GM23338 (cell line): ENCODE measurements around the gene ADAMTS1.

ENCODE experiments used
- CREB1 ChIP-seq: fragments of 250-450 bp; sonication (Bioruptor Pico); IDR thresholded peaks from 2 replicates; pipeline ENCODE4 v1.5.0; 2020; ENCODE audit warnings: low read depth, mild to moderate bottlenecking, moderate library complexity
- CTCF ChIP-seq, 2 experiments: fragments of 200-600 bp in 1 of 2; sonication (generic) in 1 of 2; conservative IDR thresholded peaks; 2 replicates each; pipeline versions ENCODE4 v1.5.1 to v1.6.1; 2016 to 2017; ENCODE audit warnings: antibody characterized with exemption in 2 of 2, low read depth in 2 of 2, mild to moderate bottlenecking in 2 of 2, moderate library complexity in 1 of 2
- ETS1 ChIP-seq: IDR thresholded peaks from 2 replicates; pipeline ENCODE4 v1.6.1; 2016; ENCODE audit warnings: antibody characterized with exemption
- EZH2 ChIP-seq: fragments of 200-600 bp; sonication (generic); IDR thresholded peaks from one replicate; pipeline ENCODE4 v1.8.0; 2017; ENCODE audit warnings: antibody characterized with exemption, mild to moderate bottlenecking, low read depth; ENCODE audit not compliant: unreplicated experiment
- EZH2phosphoT487 ChIP-seq: fragments of 200-600 bp; sonication (generic); IDR thresholded peaks from one replicate; pipeline ENCODE4 v1.8.1; 2018; ENCODE audit warnings: antibody characterized with exemption; ENCODE audit not compliant: unreplicated experiment
- JUNB ChIP-seq: IDR thresholded peaks from one replicate; pipeline ENCODE4 v1.6.1; 2016; ENCODE audit warnings: antibody characterized with exemption; ENCODE audit not compliant: unreplicated experiment
- NANOG ChIP-seq: IDR thresholded peaks from 2 replicates; pipeline ENCODE4 v1.6.1; 2016; ENCODE audit warnings: antibody characterized with exemption, borderline replicate concordance
- POLR2AphosphoS5 ChIP-seq: IDR thresholded peaks from 2 replicates; pipeline ENCODE4 v1.6.1; 2016; ENCODE audit warnings: antibody characterized with exemption, low read depth
- STAT1 ChIP-seq: IDR thresholded peaks from one replicate; pipeline ENCODE4 v1.6.1; 2016; ENCODE audit warnings: antibody characterized with exemption; ENCODE audit not compliant: unreplicated experiment
- ZNF331 ChIP-seq: fragments of 250-450 bp; sonication (Bioruptor Pico); IDR thresholded peaks from 2 replicates; pipeline ENCODE4 v1.5.0; 2020; ENCODE audit warnings: low read depth, mild to moderate bottlenecking, moderate library complexity

GRCh38 chr21:26840201-26840600 lies 5.0 kb downstream of the ADAMTS1 start:
- TF ChIP-seq CTCF (conservative IDR thresholded peaks at IDR 0.05; ENCODE audit: low read depth in 2 of 2) (no peak), POLR2AphosphoS5 (no peak), ZNF331 (CRISPR knock-in tag) (no peak), EZH2 (no peak), EZH2phosphoT487 (no peak), CREB1 (CRISPR knock-in tag) (no peak), STAT1 (no peak), NANOG (no peak), JUNB (no peak), ETS1 (no peak)
